Keratinocyte (primary cell): ENCODE measurements around the gene CHIA.

Experiments used
- EZH2 ChIP-seq: IDR thresholded peaks from one replicate; pipeline ENCODE4 v1.6.1; 2012; ENCODE audit warnings: inconsistent platforms, mild to moderate bottlenecking, low read length, moderate library complexity
- TF ChIP-seq, protein P1 (sequence below), 3 experiments: IDR thresholded peaks in 1 of 3; conservative IDR thresholded peaks in 1 of 3; optimal IDR thresholded peaks in 1 of 3; 2 replicates in 2 of 3; 3 replicates in 1 of 3; pipeline versions ENCODE3 to v1.5.1; 2011; ENCODE audit warnings: low read length in 3 of 3, mild to moderate bottlenecking in 3 of 3, moderate library complexity in 2 of 3, control low read depth in 1 of 3, inconsistent platforms in 1 of 3; ENCODE audit not compliant: insufficient read depth in 2 of 3; ENCODE audit errors: extremely low read depth in 1 of 3

DNA sequence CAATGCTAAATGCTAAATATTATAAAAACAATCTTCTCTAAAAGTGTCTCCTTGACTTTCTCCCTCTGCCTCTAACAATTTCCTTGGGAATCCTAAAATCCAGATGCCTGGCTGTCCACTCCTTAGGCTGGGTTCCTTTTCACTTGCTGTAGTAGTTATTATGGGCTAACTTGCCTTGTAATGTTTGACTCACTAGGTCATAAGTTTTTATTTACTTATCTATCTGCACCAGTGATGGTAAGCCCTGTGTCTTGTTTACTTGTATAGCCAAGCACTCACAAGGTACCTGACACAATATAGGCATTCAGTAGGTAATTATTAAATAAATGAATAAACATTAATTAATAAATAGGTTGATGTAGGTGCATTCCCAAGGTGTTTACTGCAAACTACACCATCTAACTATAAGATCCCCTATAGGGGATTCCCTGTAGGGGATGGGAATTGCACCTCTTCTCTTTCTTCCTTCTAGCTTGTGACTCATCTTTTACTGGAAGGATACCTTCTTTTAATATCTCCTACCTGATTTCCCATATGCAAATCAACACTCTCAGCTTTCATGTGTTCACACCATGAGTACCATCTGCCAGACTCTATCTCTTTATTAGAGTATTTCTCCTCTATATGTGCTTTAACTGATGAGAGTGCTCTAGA lies 14.7 kb upstream of the CHIA start:
- TF ChIP-seq, protein P1, sequence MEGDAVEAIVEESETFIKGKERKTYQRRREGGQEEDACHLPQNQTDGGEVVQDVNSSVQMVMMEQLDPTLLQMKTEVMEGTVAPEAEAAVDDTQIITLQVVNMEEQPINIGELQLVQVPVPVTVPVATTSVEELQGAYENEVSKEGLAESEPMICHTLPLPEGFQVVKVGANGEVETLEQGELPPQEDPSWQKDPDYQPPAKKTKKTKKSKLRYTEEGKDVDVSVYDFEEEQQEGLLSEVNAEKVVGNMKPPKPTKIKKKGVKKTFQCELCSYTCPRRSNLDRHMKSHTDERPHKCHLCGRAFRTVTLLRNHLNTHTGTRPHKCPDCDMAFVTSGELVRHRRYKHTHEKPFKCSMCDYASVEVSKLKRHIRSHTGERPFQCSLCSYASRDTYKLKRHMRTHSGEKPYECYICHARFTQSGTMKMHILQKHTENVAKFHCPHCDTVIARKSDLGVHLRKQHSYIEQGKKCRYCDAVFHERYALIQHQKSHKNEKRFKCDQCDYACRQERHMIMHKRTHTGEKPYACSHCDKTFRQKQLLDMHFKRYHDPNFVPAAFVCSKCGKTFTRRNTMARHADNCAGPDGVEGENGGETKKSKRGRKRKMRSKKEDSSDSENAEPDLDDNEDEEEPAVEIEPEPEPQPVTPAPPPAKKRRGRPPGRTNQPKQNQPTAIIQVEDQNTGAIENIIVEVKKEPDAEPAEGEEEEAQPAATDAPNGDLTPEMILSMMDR (optimal IDR thresholded peaks at IDR 0.05 in 1 of 3, IDR thresholded peaks at IDR 0.05 in 1 of 3, conservative IDR thresholded peaks at IDR 0.05 in 1 of 3; ENCODE audit: extremely low read depth in 1 of 3, insufficient read depth in 2 of 3, low read length in 3 of 3) = no peak
- no peak for TF ChIP-seq EZH2
